ENCODE measurements around the gene KIF13A. TPM values are rescaled to one million over a fixed set of nuclear protein-coding genes. Genes with fewer than 3 reads are reported as not detected.
"Not testable (repeated sequence)": the region's sequence is repeated elsewhere in the genome, so short reads cannot be mapped to it uniquely, and the experiment has no call there.

Gene KIF13A
- total RNA-seq, 4 donors from 2014 or later = 14.9 to 66.9 (median 37.3) TPM

DNA sequence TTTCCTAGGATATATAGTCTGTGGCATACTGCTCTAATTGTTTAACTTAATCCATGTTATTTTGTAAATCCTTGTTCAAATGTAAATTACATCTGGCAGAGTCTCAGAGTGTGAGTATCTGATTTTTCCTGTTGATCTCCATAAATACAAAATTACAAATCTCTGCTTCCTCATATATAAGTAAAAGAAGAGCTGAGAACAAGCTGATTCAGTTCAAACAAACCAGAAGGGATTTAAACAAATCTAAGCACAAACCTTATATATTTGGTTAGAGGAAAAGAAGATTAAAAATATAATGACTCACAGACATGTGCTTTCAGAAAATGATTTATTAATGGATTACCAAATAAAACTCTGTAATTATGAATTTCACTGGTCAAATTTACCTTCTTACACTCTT lies 37.3 kb downstream of the KIF13A start:
- Histone ChIP-seq H3K4me3 (no peak overlapping the region), H3K4me1 (peaks cover 0 to 5% of the 10 kb centered on the region in 2 donors), H3K9me3 (no peaks in the 10 kb centered on the region), H3K36me3 (no peaks in the 10 kb centered on the region), H3K27ac (no peak overlapping the region), H3K27me3 (no peaks in the 10 kb centered on the region)
- DNase-seq = no peak
- TF ChIP-seq, protein P1, sequence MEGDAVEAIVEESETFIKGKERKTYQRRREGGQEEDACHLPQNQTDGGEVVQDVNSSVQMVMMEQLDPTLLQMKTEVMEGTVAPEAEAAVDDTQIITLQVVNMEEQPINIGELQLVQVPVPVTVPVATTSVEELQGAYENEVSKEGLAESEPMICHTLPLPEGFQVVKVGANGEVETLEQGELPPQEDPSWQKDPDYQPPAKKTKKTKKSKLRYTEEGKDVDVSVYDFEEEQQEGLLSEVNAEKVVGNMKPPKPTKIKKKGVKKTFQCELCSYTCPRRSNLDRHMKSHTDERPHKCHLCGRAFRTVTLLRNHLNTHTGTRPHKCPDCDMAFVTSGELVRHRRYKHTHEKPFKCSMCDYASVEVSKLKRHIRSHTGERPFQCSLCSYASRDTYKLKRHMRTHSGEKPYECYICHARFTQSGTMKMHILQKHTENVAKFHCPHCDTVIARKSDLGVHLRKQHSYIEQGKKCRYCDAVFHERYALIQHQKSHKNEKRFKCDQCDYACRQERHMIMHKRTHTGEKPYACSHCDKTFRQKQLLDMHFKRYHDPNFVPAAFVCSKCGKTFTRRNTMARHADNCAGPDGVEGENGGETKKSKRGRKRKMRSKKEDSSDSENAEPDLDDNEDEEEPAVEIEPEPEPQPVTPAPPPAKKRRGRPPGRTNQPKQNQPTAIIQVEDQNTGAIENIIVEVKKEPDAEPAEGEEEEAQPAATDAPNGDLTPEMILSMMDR (IDR thresholded peaks at IDR 0.05) = no peak
- TF ChIP-seq POLR2A (IDR thresholded peaks at IDR 0.05) = no peak
- intact Hi-C loops (cut with DNase I; ENCODE audit: low total_unique reads) = no loop called here

DNA sequence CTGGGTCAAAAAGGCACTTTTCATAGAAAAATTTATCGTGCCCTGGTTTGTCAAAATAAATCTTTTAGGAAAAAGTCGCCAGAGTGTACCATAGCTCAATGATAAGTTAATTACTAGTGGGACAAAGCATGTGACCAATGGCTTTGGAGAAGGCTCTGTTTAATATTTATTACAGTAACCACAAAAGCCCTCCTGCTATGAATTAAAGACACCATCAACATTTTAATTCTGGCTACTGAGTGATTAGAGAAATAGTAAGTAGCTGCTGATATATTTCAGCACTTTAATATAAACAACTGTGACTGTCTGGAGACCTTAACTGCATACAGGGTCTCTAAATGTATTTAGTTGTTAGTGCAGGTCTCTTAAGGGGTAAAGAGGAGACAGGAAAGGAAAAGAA lies 38.3 kb downstream of the KIF13A start:
- no peak for DNase-seq
- no peaks in the 10 kb centered on the region for H3K9me3 ChIP-seq
- no peak overlapping the region for H3K27ac ChIP-seq
- no peaks in the 10 kb centered on the region for H3K27me3 ChIP-seq
- no peaks in the 10 kb centered on the region for H3K36me3 ChIP-seq
- H3K4me1 ChIP-seq = peaks cover 0 to 5% of the 10 kb centered on the region in 2 donors
- intact Hi-C loops (cut with DNase I; ENCODE audit: low total_unique reads) = no loop called here
- H3K4me3 ChIP-seq = no peak overlapping the region
- TF ChIP-seq, protein P1 (IDR thresholded peaks at IDR 0.05) = no peak
- no peak for TF ChIP-seq POLR2A (IDR thresholded peaks at IDR 0.05)

GRCh38 chr6:17948725-17949124 lies 38.7 kb downstream of the KIF13A start:
- H3K4me3 ChIP-seq = no peak overlapping the region
- H3K27ac ChIP-seq = no peak overlapping the region
- no peaks in the 10 kb centered on the region for H3K27me3 ChIP-seq
- DNase-seq = no peak
- H3K4me1 ChIP-seq = peaks cover 0 to 7% of the 10 kb centered on the region in 2 donors
- H3K9me3 ChIP-seq = no peaks in the 10 kb centered on the region
- intact Hi-C loops (cut with DNase I; ENCODE audit: low total_unique reads) = no loop called here
- TF ChIP-seq, protein P1 (IDR thresholded peaks at IDR 0.05) = no peak
- no peak for TF ChIP-seq POLR2A (IDR thresholded peaks at IDR 0.05)
- H3K36me3 ChIP-seq = no peaks in the 10 kb centered on the region

DNA sequence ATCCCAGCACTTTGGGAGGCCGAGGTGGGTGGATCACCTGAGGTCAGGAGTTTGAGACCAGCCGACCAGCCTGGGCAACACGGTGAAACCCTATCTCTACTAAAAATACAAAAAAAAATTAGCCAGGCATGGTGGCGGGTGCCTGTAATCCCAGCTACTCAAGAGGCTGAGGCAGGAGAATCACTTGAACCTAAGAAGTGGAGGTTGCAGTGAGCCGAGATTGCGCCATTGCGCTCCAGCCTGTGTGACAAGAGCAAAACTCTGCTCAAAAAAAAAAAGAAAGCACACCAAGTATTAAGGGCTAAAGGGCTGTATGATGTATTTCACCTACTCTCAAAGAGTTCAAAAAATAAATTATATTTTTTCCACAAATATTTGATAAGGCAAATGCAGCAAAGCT lies 39.9 kb downstream of the KIF13A start:
- H3K27me3 ChIP-seq; intact Hi-C loops (cut with DNase I; ENCODE audit: low total_unique reads); H3K36me3 ChIP-seq; H3K9me3 ChIP-seq; H3K27ac ChIP-seq; DNase-seq; H3K4me3 ChIP-seq; H3K4me1 ChIP-seq: not testable (repeated sequence)

DNA sequence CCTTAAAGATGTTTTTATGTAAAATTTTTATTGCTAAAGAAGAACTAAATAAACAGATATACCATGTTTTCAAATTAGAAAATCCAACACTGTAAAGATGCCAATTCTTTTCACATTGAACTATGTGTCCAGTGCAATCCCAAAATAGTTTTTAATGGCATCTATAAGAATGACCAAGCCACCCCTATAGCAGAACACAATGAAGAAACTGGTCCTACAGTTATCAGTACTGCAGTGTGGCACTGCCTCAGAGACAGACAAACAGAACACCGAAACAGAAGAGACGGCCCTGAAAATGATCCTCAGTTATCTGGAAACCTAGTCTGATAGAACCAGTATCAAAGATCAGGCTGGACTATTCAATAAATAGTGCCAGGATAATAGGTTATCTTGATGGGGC lies 41.9 kb downstream of the KIF13A start:
- Histone ChIP-seq H3K4me1 (peaks cover 0 to 8% of the 10 kb centered on the region in 2 donors), H3K36me3 (no peaks in the 10 kb centered on the region), H3K9me3 (no peaks in the 10 kb centered on the region), H3K27ac (no peak overlapping the region), H3K27me3 (no peaks in the 10 kb centered on the region), H3K4me3 (no peak overlapping the region)
- DNase-seq = no peak
- intact Hi-C loops (cut with DNase I; ENCODE audit: low total_unique reads) = no loop called here
- TF ChIP-seq POLR2A (IDR thresholded peaks at IDR 0.05) = no peak
- TF ChIP-seq, protein P1 (IDR thresholded peaks at IDR 0.05) = no peak

DNA sequence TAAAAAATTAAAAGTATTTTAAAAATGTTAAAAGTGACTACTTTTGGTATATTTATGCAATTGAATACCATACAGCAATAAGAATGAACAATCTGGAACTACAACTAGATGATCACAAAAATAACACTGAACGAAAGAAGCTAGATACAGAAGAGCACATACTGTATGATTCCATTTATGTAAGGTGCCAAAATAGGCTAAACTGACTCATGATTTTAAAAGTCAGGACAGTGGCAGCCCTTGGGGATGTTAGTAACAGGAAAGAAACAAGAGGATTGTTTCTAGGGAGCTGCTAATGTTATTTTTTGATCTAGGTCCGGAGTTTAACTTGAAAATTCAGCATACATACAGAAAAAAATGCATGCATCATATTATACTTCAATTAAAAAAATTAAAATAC lies 42.3 kb downstream of the KIF13A start:
- Histone ChIP-seq H3K27me3 (no peaks in the 10 kb centered on the region), H3K4me3 (no peak overlapping the region), H3K4me1 (peaks cover 0 to 8% of the 10 kb centered on the region in 2 donors), H3K27ac (no peak overlapping the region), H3K9me3 (no peaks in the 10 kb centered on the region), H3K36me3 (no peaks in the 10 kb centered on the region)
- intact Hi-C loops (cut with DNase I; ENCODE audit: low total_unique reads) = no loop called here
- TF ChIP-seq POLR2A (IDR thresholded peaks at IDR 0.05) = no peak
- TF ChIP-seq, protein P1 (IDR thresholded peaks at IDR 0.05) = no peak
- DNase-seq = no peak
